Measurements from ENCODE around the gene NUP214.
"Not testable (repeated sequence)": the region's sequence is repeated elsewhere in the genome, so short reads cannot be mapped to it uniquely, and the experiment has no call there.

Gene NUP214

GRCh38 chr9:131097126-131097947 lies 28.0 kb upstream of the NUP214 start:
- no peak for DNase-seq

GRCh38 chr9:131097948-131098278 lies 27.5 kb upstream of the NUP214 start:
- DNase-seq = no peak

DNA sequence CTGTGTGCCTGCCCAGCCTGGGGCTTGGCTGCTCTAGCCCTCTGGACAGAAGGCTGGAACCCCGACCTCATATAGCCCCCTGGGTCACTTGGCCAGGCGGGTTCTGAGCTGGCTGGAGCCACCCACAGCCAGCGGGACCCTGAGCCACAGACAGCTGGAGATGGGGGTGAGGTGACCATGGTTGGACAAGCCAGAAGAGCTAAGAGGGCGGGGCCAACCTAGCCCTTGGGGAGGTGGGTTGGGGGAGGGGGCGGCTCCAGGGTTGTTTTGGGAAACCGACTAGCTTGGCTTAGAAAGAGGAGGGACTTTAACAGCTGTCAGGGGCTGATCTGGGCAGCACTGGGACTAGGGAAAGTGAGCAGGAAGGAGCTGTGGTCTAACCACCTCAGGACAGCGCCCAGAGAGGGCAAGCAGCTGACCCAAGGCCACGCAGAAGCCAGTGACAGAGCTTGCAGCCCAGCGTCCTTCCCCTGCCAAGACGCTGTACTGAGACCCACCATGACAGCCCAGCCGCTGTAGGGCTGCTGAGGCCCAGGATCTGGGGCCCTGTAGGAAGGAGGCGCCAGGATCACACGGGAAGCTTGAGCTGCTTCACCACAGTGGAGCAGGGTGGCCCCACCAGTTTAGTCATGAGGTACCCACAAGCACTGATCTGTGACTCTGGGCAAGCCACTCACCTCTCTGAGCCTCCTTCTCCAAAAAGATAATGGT lies 26.8 kb upstream of the NUP214 start:
- DNase-seq = no peak

- no peak for DNase-seq
Measured at GRCh38 chr9:131099102-131099606, 26.2 kb upstream of the NUP214 start.

- DNase-seq = not testable (repeated sequence)
Measured at GRCh38 chr9:131099845-131100244, 25.5 kb upstream of the NUP214 start.

DNA sequence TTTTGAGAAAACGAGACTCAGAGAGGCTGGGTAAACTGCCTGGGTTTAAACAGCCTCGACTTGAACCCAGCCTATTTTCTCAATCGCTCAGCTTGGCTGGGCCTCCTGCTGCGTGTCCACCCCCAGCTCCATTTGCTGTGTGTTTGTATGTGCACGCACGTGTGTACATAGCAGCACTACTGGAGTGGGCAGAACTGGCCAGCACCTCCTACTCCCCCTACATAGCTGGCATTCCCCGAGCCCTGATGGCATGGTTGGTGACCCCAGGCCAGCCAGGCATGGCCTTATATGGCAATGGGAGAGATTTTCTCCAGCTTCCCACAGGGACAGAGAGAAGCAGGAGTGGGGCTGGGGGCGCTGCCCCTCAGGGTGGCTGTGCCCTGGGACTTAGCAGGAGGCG lies 24.9 kb upstream of the NUP214 start:
- no peak for DNase-seq

- no peak for DNase-seq
Measured at GRCh38 chr9:131101207-131101964, 24.0 kb upstream of the NUP214 start.

DNA sequence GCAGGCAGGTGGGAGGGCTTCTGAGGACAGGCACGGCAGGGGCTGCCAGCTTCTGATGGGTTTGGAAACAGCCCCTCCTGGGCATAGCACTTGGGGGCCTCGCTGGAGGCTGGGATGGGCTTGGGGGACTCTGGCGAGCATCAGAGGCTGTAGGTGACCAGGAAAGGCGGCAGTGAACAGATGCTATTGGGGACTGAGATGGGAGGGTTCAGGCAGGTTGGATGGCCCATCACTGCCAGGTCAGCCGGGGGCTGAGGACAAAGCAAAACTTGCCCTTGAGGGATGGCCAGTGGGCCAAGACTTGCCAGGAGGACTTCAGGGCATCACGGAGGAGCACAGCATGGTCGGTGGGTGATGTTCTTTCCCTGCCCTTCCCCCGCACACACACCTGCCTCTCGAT lies 22.4 kb upstream of the NUP214 start:
- no peak for DNase-seq

GRCh38 chr9:131103535-131103934 lies 21.9 kb upstream of the NUP214 start:
- no peak for DNase-seq

GRCh38 chr9:131104016-131104740 lies 21.2 kb upstream of the NUP214 start:
- no peak for DNase-seq

DNA sequence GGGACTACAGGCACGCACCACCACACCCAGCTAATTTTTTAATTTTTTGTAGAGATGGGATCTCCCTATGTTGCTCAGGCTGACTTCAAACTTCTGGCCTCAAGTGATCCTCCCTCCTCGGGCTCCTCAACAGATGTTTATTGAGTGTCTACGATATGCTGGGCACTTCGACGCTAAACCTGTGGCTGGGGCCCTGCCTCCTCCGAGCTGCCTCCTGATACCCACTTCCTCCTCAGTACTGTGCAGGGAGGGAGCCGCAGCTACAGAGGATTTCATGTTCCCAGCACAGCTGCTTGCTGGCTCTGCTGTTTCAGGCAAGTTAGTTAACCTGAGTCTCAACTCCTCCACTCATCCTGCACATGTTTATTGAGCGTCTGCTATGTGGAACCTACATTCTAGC lies 19.4 kb upstream of the NUP214 start:
- DNase-seq = no peak

GRCh38 chr9:131107760-131108159 lies 17.6 kb upstream of the NUP214 start:
- DNase-seq = no peak

DNA sequence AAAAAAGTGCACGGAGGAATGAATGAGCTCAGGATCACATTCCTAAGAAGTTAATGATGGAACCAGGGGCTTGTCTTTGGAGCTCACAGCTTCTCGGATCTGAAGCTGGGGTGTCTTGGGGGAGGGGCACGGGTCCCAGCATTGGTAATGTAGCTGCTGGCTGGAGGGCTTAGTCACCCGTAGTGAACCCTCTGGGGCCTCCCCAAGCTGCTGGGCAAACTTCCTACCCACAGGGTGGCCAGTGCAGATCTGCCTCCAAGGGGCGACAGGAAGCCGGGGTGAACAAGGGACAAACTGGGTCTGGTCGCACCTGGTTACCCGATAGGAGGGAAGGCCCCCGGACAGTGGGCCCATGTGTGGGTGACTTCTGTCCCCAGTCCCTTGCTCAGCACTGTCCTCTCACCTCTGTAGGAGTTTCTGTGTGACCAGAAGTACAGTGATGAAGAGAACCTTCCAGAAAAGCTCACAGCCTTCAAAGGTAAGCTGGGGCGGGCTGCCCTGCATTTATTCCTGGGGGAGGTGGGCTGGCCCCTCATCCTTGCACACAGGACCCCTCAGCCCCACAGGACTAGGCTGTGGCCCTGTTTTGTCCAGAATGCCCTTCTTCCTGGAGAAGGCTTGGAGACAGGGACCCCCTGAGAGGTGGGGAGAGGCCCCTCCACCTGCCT lies 14.1 kb upstream of the NUP214 start:
- no peak for DNase-seq

GRCh38 chr9:131111854-131112311 lies 13.5 kb upstream of the NUP214 start:
- no peak for DNase-seq

DNA sequence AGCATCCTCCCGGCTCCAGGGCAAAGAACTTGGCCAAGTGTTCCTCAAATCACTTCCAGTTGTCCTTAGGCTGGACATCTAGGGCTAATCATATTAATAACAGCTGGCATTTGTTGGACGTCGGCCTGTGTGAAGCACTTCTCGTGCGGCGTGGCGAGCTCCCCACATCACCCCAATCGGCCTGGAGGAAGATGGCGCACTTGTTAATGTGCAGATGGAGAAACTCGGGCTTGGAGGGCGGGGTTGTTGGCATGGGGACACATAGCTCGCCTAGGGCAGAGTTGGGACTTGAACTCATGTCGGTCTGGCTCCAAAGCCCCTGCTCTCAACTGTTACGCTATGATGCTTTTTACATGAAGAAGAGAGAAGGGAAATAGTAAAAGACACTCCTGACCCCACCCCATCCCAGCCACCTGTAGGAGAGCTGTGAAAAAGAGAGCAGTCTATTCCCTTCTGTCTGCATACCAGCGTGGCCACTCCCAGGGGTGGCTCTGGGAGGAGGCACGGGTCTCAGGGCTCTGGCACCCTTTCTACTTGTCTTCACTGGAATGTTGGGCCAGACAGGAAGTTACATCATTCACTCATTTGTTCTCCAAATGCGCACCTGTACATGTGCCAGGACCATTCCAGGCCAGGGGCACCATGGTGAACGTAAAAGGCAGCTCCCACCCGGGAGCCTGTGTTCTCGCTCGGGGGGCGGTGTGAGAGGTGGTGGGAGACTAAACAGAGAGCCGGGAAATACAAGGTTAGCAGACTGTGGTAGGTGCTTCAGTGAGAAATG lies 12.8 kb upstream of the NUP214 start:
- DNase-seq = no peak

- DNase-seq = no peak
Measured at GRCh38 chr9:131113655-131114054, 11.7 kb upstream of the NUP214 start.

DNA sequence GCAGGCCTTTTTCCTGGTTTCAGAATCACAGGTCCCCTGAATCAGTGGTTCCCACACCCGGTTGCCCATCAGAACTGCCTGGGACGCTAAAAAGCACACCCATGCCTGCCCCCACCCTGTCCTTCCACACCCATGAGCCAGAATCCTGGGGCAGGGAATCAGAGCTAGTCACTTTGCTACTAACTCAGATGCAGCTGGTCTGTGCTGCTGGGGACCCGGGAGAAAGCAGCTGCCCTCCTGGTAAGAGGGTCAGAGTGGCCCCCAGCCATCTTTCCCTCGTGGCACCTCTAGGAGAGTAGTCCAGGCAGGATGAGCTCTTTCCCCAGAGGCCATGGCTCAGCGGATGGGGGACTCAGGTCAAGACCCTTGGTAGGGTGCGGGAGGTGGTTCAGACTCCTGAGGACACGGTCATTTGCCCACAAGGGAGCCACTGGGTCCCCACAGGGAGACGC lies 11.3 kb upstream of the NUP214 start:
- no peak for DNase-seq

GRCh38 chr9:131115360-131115742 lies 10.0 kb upstream of the NUP214 start:
- DNase-seq = not testable (repeated sequence)

GRCh38 chr9:131116281-131117120 lies 8.9 kb upstream of the NUP214 start:
- DNase-seq = no peak

- no peak for DNase-seq
Measured at GRCh38 chr9:131117121-131117761, 8.1 kb upstream of the NUP214 start.

Data from CD4-positive, alpha-beta T cell treated with Interleukin-10 for 1 hour (primary cell).